ENCODE results near the gene CLEC10A. TPM values are rescaled to one million over a fixed set of nuclear protein-coding genes. Genes with fewer than 3 reads are reported as not detected.
"Not testable (repeated sequence)": the region's sequence is repeated elsewhere in the genome, so short reads cannot be mapped to it uniquely, and the experiment has no call there.

CLEC10A gene
- total RNA-seq, 1 experiment from 2014 or later: not detected

GRCh38 chr17:7095625-7096024, 15.6 kb upstream of the CLEC10A start:
- ATAC-seq: no peak
- intact Hi-C loops (cut with micrococcal nuclease; ENCODE audit: unreplicated experiment) (no loop called here), in situ Hi-C loops (cut with HindIII; ENCODE audit: low pct_unique_long_range_greater_than_20kb, low sequenced_read_pairs) (no loop called here)
- CTCF ChIA-PET: no interaction called here
- H3K9me3 ChIP-seq (ENCODE audit: control insufficient read depth, insufficient read depth, low read depth, low read length): no peaks in the 10 kb centered on the region
- H3K36me3 ChIP-seq (ENCODE audit: control insufficient read depth, insufficient read depth, low read length): no peaks in the 10 kb centered on the region
- DNase-seq (ENCODE audit: low read depth, low spot score): no peak
- H3K27ac ChIP-seq (ENCODE audit: low read length): no peak overlapping the region
- TF ChIP-seq, protein P1, sequence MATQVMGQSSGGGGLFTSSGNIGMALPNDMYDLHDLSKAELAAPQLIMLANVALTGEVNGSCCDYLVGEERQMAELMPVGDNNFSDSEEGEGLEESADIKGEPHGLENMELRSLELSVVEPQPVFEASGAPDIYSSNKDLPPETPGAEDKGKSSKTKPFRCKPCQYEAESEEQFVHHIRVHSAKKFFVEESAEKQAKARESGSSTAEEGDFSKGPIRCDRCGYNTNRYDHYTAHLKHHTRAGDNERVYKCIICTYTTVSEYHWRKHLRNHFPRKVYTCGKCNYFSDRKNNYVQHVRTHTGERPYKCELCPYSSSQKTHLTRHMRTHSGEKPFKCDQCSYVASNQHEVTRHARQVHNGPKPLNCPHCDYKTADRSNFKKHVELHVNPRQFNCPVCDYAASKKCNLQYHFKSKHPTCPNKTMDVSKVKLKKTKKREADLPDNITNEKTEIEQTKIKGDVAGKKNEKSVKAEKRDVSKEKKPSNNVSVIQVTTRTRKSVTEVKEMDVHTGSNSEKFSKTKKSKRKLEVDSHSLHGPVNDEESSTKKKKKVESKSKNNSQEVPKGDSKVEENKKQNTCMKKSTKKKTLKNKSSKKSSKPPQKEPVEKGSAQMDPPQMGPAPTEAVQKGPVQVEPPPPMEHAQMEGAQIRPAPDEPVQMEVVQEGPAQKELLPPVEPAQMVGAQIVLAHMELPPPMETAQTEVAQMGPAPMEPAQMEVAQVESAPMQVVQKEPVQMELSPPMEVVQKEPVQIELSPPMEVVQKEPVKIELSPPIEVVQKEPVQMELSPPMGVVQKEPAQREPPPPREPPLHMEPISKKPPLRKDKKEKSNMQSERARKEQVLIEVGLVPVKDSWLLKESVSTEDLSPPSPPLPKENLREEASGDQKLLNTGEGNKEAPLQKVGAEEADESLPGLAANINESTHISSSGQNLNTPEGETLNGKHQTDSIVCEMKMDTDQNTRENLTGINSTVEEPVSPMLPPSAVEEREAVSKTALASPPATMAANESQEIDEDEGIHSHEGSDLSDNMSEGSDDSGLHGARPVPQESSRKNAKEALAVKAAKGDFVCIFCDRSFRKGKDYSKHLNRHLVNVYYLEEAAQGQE (IDR thresholded peaks at IDR 0.05; ENCODE audit: insufficient read depth in 1 of 2, low read depth in 2 of 2, low read length in 1 of 2): no peak
- no peak for TF ChIP-seq SIN3A (IDR thresholded peaks at IDR 0.05; ENCODE audit: borderline replicate concordance, insufficient read depth, low read depth, low read length)
- TF ChIP-seq, protein P2, sequence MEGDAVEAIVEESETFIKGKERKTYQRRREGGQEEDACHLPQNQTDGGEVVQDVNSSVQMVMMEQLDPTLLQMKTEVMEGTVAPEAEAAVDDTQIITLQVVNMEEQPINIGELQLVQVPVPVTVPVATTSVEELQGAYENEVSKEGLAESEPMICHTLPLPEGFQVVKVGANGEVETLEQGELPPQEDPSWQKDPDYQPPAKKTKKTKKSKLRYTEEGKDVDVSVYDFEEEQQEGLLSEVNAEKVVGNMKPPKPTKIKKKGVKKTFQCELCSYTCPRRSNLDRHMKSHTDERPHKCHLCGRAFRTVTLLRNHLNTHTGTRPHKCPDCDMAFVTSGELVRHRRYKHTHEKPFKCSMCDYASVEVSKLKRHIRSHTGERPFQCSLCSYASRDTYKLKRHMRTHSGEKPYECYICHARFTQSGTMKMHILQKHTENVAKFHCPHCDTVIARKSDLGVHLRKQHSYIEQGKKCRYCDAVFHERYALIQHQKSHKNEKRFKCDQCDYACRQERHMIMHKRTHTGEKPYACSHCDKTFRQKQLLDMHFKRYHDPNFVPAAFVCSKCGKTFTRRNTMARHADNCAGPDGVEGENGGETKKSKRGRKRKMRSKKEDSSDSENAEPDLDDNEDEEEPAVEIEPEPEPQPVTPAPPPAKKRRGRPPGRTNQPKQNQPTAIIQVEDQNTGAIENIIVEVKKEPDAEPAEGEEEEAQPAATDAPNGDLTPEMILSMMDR (IDR thresholded peaks at IDR 0.05): no peak
- TF ChIP-seq TCF7L2 (IDR thresholded peaks at IDR 0.05; ENCODE audit: low read depth, low read length): no peak
- no peak for TF ChIP-seq POLR2AphosphoS5 (IDR thresholded peaks at IDR 0.05; ENCODE audit: low read depth, low read length)
- no peak overlapping the region for H3K4me3 ChIP-seq (ENCODE audit: low read depth in 2 of 2, low read length in 2 of 2)
- no peaks in the 10 kb centered on the region for H3K4me1 ChIP-seq (ENCODE audit: control insufficient read depth, insufficient read depth, low read length)
- POLR2A ChIA-PET: no interaction called here
- no peaks in the 10 kb centered on the region for H3K27me3 ChIP-seq (ENCODE audit: control insufficient read depth, insufficient read depth, low read length)
- BruUV-seq (replicated peaks): no TSS peak

DNA sequence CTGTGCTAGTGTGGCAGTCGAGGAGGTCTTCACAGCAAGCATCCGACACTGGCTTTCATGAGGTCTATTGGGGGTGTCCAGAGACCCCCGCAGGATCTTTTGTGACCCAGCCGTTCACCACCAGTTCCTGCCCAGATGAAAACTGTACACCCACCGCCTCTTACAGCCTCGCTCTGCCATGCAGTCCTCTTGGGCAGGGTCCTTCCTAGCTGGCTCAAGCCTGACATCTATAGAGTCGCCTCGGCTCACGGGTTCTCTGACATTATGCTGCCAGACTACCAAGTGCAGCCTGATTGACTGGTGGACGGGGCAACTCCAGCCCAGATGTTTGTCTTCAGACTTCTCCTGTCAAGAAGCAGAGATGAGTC, 14.6 kb upstream of the CLEC10A start:
- Histone ChIP-seq H3K4me1 (ENCODE audit: control insufficient read depth, insufficient read depth, low read length) (no peaks in the 10 kb centered on the region), H3K27ac (ENCODE audit: low read length) (no peak overlapping the region), H3K36me3 (ENCODE audit: control insufficient read depth, insufficient read depth, low read length) (no peaks in the 10 kb centered on the region), H3K4me3 (ENCODE audit: low read depth in 2 of 2, low read length in 2 of 2) (no peak overlapping the region), H3K9me3 (ENCODE audit: control insufficient read depth, insufficient read depth, low read depth, low read length) (no peaks in the 10 kb centered on the region), H3K27me3 (ENCODE audit: control insufficient read depth, insufficient read depth, low read length) (no peaks in the 10 kb centered on the region)
- in situ Hi-C loops (cut with HindIII; ENCODE audit: low pct_unique_long_range_greater_than_20kb, low sequenced_read_pairs) (no loop called here), intact Hi-C loops (cut with micrococcal nuclease; ENCODE audit: unreplicated experiment) (no loop called here)
- DNase-seq (ENCODE audit: low read depth, low spot score) (no peak), ATAC-seq (no peak)
- ChIA-PET CTCF (no interaction called here), POLR2A (no interaction called here)
- no peak for TF ChIP-seq POLR2AphosphoS5 (IDR thresholded peaks at IDR 0.05; ENCODE audit: low read depth, low read length)
- no peak for TF ChIP-seq SIN3A (IDR thresholded peaks at IDR 0.05; ENCODE audit: borderline replicate concordance, insufficient read depth, low read depth, low read length)
- TF ChIP-seq TCF7L2 (IDR thresholded peaks at IDR 0.05; ENCODE audit: low read depth, low read length): no peak
- TF ChIP-seq, protein P1 (IDR thresholded peaks at IDR 0.05; ENCODE audit: insufficient read depth in 1 of 2, low read depth in 2 of 2, low read length in 1 of 2): no peak
- TF ChIP-seq, protein P2 (IDR thresholded peaks at IDR 0.05): no peak
- BruUV-seq (replicated peaks): no TSS peak

- H3K27ac ChIP-seq (ENCODE audit: low read length); CTCF ChIA-PET; H3K27me3 ChIP-seq (ENCODE audit: control insufficient read depth, insufficient read depth, low read length); DNase-seq (ENCODE audit: low read depth, low spot score); H3K9me3 ChIP-seq (ENCODE audit: control insufficient read depth, insufficient read depth, low read depth, low read length); H3K36me3 ChIP-seq (ENCODE audit: control insufficient read depth, insufficient read depth, low read length); in situ Hi-C loops (cut with HindIII; ENCODE audit: low pct_unique_long_range_greater_than_20kb, low sequenced_read_pairs); BruUV-seq (replicated peaks); ATAC-seq; POLR2A ChIA-PET; H3K4me1 ChIP-seq (ENCODE audit: control insufficient read depth, insufficient read depth, low read length); intact Hi-C loops (cut with micrococcal nuclease; ENCODE audit: unreplicated experiment); H3K4me3 ChIP-seq (ENCODE audit: low read depth in 2 of 2, low read length in 2 of 2): not testable (repeated sequence)
Measured at GRCh38 chr17:7091311-7092005, 11.4 kb upstream of the CLEC10A start.
